Amygdala (tissue), 56 donors: ENCODE measurements around the gene LMF1.

ENCODE experiments used
- DNase-seq, 56 donors: peaks; one replicate each; lab custom pipeline; 2025; lab: John Stamatoyannopoulos, UW

LMF1 gene

GRCh38 chr16:986411-986810 is 15.6 kb upstream of the LMF1 start:
- no peak for DNase-seq

DNA sequence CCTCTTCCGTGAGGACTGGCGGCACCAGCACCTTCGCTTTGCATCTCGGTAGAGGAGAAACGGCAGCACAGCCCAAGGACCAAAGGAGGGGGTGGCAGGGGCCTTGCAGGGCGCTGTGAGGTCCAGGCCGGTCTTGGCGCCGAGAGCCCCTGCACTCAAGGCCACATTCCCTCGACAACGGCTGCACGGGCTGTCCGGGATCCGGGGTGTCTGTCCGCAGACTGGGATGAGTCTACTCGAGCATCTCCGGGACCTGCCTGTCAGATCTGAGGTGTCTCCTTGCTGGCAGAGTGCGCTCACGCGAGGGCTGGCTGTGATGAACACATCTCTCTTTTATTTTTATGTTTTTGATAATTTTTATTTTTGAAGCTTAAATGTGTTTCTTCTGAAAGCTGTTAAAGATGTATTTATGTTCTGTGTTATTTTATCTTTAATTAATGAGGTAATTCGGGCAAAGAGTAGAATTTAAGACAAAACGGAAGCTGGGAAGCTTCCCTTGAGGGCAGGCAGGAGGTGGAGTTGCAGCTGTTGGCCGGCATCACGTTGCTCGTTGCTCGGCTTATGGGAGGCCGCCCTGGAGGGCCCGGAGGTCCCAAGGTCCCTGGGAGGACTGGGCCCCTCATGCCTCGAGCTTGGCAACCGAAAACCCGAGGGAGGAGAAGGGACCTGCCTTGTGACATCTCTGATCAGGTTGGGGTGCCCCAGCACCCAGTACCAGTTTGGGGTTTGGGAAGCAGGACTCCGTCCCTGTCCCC is 15.0 kb upstream of the LMF1 start:
- peak in 5 of 56 donors; percentile 19 to 35 (median 28) for DNase-seq

- peak in 42 of 56 donors; percentile 16 to 81 (median 46) for DNase-seq
These were observed 14.2 kb upstream of the LMF1 start for GRCh38 chr16:984736-985636.

DNA sequence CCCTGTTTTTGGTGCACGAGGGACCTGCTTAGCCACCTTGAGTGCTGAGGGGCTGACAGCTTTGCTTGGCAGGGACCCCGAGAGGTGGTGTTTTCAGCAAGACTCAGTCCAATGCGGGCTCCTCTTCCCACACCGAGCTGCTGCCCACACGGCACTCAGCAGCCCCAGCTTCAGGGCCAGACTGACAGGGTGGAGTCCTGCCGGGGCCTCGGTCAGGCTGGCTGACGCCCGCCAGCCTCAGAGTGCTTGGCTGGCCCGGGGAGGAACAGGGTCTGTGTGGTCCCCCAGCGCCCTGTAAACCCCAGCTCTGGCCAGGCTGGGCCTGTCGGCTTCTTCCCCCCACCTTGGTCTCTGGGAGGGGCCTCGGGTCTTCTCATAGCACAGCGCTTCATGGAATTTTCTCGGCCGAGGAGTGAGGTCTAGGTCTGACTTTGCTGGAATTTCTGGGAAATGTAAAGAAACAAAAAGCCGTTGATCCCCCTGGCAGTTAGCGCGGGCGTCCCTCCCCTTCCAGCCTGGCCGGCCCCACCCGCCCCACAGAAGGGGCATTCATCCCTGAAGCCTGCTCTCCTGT is 13.4 kb upstream of the LMF1 start:
- peak in 1 of 56 donors; percentile 23 for DNase-seq

DNA sequence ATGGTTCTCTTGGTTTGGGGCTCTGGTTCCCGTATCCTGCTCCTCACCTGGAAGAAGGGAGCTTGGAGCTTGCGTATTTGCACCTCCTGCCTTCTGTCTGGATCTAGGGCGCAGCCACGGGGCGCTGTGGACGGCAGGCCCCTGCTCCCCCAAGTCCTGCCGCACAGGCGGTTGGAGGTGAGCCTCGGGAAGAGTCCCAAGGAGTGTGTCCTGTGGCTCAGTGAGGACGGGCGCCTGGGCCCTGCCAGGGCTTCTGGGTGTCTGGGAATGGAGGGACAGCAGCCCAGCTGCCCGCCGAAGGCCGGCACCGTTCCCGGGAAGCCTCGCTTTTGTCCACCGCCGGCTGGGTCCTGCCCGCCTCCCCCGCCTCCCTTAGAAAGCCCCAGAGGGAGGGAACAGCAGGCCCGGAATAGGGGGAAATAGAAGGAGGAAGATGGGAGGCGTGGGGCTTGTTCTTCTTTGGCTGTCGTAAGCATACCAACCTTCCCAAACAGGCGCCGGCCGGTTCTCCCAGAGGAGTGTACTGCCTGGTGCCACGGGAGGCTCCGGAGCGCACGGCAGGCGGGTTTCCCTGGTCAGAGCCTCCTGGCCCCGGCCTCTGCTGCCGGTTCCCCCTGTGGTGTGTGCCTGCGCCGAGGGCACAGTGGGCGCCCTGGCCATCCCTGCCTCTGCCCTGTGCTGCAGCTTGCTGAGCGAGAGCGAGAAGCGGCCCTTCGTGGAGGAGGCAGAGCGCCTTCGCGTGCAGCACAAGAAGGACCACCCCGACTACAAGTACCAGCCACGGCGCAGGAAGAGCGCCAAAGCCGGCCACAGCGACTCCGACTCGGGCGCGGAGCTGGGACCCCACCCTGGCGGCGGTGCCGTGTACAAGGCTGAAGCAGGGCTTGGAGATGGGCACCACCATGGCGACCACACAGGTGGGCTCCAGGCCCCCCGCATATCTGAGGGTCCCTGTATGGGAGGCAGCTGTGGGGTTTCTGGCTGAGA is 12.6 kb upstream of the LMF1 start:
- DNase-seq = peak in 47 of 56 donors; percentile 25 to 82 (median 61)

GRCh38 chr16:982145-983043 is 11.6 kb upstream of the LMF1 start:
- DNase-seq = peak in 2 of 56 donors; percentile 9 to 35

DNA sequence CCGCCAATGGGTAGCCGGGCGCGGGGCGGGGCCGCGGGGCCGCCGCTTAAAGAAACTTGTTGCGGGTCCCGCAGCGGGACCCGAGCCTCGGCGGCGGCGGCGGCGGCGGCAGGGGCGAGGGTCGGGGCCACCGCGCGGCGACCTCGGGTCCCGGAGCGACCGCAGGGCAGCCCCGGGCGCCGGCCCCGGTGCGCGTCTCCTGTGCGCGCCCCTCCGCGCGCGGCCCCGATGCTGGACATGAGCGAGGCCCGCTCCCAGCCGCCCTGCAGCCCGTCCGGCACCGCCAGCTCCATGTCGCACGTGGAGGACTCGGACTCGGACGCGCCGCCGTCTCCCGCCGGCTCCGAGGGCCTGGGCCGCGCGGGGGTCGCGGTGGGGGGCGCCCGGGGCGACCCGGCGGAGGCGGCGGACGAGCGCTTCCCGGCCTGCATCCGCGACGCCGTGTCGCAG is 10.9 kb upstream of the LMF1 start, which contains the start of gene SOX8:
SOX8 (plus strand) TSS at position 76 of the 450 bp plus-strand sequence; CDS start at position 229, 153 bp downstream.
- no peak for DNase-seq

- DNase-seq = peak in 2 of 56 donors; percentile 49 to 63
These were observed 9.7 kb upstream of the LMF1 start for GRCh38 chr16:980595-980854.

DNA sequence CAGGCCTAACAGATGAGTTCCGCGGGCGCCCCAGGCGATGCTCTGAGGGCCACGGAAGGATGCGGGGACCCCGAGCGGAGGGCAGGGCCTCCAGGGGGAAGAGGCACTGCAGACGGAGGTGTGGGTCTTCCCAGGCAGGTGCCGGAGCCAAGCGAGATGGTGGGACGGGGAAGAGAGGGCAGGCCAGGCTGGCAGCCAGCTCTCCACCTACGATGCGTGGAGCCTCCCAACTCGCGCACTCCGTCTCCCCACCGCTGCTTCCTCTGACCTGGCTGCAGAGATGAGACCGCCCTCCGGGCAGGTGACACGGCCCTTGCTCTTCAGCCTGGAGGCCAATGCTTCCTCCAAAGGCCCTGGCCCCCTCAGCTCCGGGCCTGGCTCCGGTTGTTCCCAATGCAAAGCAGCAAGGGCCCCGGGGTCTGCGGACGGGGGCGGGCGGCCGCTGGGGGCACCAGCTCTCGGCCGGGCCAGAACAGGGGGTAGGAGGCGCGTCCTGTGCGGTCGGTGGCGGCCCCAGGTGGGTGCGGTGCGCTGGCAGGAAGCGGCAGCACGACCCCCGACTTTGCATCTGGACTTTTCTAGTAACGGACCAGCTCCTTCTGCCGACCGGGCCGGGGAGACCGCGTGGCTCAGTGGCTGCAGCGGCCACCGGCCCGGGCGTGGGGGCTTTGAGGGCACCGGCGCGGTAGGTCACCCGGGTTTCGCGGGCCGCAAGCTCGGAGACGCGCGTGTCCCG is 9.2 kb upstream of the LMF1 start:
- DNase-seq = no peak

DNA sequence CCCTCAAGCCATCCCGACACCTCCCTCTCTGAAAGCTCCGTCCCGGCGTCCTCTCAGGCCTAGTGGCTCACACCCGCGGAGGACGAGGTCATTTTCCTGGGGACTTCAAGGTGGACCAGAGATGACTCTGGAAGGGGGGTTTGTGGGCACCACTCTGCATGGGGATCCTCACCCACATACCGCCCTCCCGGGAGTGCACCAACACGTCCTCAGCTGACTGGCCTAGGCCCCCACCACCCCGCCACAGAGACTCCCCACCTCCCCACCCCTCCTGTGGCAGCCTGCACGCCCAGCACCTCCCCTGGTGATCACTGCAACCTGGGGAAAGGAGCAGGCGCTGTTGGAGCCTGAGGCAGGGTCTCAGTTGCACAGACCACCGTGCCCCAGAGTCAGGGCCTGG is 8.4 kb upstream of the LMF1 start:
- no peak for DNase-seq

GRCh38 chr16:978403-978802 is 7.6 kb upstream of the LMF1 start:
- DNase-seq = peak in 2 of 56 donors; percentile 16 to 36

GRCh38 chr16:977896-978295 is 7.1 kb upstream of the LMF1 start:
- no peak for DNase-seq

- peak in 53 of 56 donors; percentile 29 to 94 (median 84) for DNase-seq
These were observed 6.4 kb upstream of the LMF1 start for GRCh38 chr16:977081-977701.

DNA sequence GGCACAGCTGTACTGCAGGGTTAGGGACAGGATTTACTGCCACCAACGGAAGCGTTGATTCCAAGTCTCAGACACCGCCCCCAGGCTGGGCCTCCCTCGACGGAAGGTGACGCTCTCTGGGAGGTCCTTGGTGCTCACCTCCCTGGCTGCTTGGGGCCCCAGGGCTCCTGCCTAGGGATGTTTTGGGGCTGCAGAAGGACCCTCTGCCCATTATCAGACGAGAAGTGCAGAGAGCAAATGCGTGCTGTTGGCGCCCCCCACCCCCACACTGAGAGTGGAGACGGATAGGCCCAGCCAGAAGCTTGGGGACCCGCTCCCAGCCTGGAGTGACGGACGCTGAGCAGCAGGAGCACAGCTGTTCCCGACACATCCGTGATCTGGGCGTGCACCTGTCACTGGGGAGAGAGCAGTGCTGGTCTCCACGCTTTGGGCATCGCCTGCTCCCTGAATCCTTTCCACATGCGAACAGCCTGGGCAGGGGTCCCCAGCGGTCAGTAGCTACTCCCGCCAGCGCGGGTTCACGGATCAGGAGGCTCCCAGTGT is 5.7 kb upstream of the LMF1 start:
- DNase-seq = no peak

DNA sequence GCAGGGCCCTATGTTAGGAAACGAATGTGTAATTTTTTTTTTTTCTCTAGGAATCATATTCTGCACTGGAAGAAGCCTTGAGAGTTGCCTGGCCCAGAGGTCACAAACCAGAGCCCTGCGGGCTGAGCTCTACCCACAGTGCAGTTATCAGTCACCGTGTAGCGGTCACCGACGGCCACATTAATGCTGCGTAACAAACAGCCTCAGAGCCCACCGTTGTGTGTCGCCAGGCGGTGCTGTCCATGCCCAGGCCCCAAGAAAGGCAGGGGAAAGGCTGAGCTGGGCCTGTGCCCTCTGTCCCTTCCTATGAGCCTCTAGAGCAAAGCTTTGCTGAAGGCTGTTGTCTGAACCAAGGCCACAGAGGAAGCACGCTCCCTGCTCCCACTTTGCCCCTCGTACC is 4.5 kb upstream of the LMF1 start:
- no peak for DNase-seq

- peak in 33 of 56 donors; percentile 25 to 73 (median 57) for DNase-seq
These were observed 4.0 kb upstream of the LMF1 start for GRCh38 chr16:974611-975261.
